H1 (cell line): ENCODE results near the gene SIGLEC12.

Experiments used
- EZH2 ChIP-seq: fragments of 200-600 bp; sonication (generic); IDR thresholded peaks from 2 replicates; pipeline ENCODE4 v1.7.1; 2012; ENCODE audit warnings: low read depth, mild to moderate bottlenecking, moderate library complexity, low read length, inconsistent platforms; ENCODE audit not compliant: severe bottlenecking
- POLR2A ChIP-seq, 2 experiments: IDR thresholded peaks; 1 replicate in 1 of 2; 2 replicates in 1 of 2; pipeline ENCODE4 v1.6.1; 2011; ENCODE audit warnings: low read depth in 2 of 2, low read length in 2 of 2, mild to moderate bottlenecking in 2 of 2; ENCODE audit errors: control extremely low read depth in 1 of 2
- POLR2AphosphoS5 ChIP-seq: IDR thresholded peaks from 2 replicates; pipeline ENCODE4 v1.6.1; 2011; ENCODE audit warnings: low read depth, low read length
- RAD21 ChIP-seq, 2 experiments: IDR thresholded peaks in 1 of 2; conservative IDR thresholded peaks in 1 of 2; 2 replicates each; pipeline ENCODE4 v1.6.1; 2011; ENCODE audit warnings: low read depth in 2 of 2, low read length in 2 of 2, improper control_type of control experiment in 1 of 2, inconsistent platforms in 1 of 2, mild to moderate bottlenecking in 1 of 2, moderate library complexity in 1 of 2
- SIN3A ChIP-seq, 2 experiments: IDR thresholded peaks in 1 of 2; conservative IDR thresholded peaks in 1 of 2; 2 replicates each; pipeline ENCODE4 v1.6.1; 2011 to 2012; ENCODE audit warnings: low read length in 2 of 2, improper control_type of control experiment in 1 of 2, low read depth in 1 of 2, mild to moderate bottlenecking in 1 of 2
- TEAD4 ChIP-seq: IDR thresholded peaks from 2 replicates; pipeline ENCODE4 v1.6.1; 2012; ENCODE audit warnings: low read depth, low read length, inconsistent platforms, mixed read lengths
- ZNF274 ChIP-seq: IDR thresholded peaks from 2 replicates; pipeline ENCODE4 v1.7.0; 2012; ENCODE audit warnings: low read length, borderline replicate concordance; ENCODE audit errors: extremely low read depth
- TF ChIP-seq, protein P1 (sequence below): IDR thresholded peaks from 2 replicates; pipeline ENCODE4 v1.6.1; 2011; ENCODE audit warnings: low read depth, mild to moderate bottlenecking, low read length; ENCODE audit not compliant: insufficient read depth
- TF ChIP-seq, protein P2 (sequence below), 3 experiments: IDR thresholded peaks; 1 replicate in 2 of 3; 2 replicates in 1 of 3; pipeline versions ENCODE4 v1.5.1 to v1.6.1; 2011; ENCODE audit warnings: low read length in 3 of 3, mild to moderate bottlenecking in 3 of 3, inconsistent platforms in 2 of 3, low read depth in 1 of 3, moderate library complexity in 1 of 3; ENCODE audit not compliant: insufficient read depth in 1 of 3; ENCODE audit errors: control extremely low read depth in 1 of 3
- TF ChIP-seq, protein P3 (sequence below): IDR thresholded peaks from 2 replicates; pipeline ENCODE4 v1.6.1; 2012; ENCODE audit warnings: inconsistent platforms

DNA sequence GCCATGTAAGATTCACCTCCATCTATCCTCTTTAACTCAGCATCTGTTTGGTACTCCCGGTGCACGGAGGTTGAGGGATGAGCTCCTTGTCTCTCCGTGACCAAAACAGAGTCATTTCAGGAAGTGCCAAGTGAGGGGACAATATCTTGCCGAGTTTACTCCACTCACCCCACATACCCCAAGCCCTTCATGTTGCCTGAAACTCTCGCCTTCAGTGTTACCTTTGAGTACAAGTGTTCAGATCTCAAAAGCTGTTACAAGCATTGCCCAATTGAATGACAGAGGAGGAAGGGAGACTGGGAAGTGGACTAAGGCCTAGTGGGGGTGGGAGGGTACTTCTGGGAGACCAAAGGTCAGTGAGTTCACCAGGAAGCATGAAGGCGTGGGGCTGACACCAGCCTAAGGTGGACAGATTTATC lies 6.0 kb upstream of the SIGLEC12 start:
- TF ChIP-seq RAD21 (IDR thresholded peaks at IDR 0.05 in 1 of 2, conservative IDR thresholded peaks at IDR 0.05 in 1 of 2; ENCODE audit: low read depth in 2 of 2, low read length in 2 of 2) (no peak), POLR2A (IDR thresholded peaks at IDR 0.05; ENCODE audit: control extremely low read depth in 1 of 2, low read depth in 2 of 2, low read length in 2 of 2) (no peak), SIN3A (conservative IDR thresholded peaks at IDR 0.05 in 1 of 2, IDR thresholded peaks at IDR 0.05 in 1 of 2; ENCODE audit: low read depth in 1 of 2, low read length in 2 of 2) (no peak), EZH2 (no peak), POLR2AphosphoS5 (no peak), ZNF274 (no peak), TEAD4 (no peak)
- TF ChIP-seq, protein P1, sequence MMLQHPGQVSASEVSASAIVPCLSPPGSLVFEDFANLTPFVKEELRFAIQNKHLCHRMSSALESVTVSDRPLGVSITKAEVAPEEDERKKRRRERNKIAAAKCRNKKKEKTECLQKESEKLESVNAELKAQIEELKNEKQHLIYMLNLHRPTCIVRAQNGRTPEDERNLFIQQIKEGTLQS, result no peak
- TF ChIP-seq, protein P2, sequence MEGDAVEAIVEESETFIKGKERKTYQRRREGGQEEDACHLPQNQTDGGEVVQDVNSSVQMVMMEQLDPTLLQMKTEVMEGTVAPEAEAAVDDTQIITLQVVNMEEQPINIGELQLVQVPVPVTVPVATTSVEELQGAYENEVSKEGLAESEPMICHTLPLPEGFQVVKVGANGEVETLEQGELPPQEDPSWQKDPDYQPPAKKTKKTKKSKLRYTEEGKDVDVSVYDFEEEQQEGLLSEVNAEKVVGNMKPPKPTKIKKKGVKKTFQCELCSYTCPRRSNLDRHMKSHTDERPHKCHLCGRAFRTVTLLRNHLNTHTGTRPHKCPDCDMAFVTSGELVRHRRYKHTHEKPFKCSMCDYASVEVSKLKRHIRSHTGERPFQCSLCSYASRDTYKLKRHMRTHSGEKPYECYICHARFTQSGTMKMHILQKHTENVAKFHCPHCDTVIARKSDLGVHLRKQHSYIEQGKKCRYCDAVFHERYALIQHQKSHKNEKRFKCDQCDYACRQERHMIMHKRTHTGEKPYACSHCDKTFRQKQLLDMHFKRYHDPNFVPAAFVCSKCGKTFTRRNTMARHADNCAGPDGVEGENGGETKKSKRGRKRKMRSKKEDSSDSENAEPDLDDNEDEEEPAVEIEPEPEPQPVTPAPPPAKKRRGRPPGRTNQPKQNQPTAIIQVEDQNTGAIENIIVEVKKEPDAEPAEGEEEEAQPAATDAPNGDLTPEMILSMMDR (IDR thresholded peaks at IDR 0.05; ENCODE audit: control extremely low read depth in 1 of 3, insufficient read depth in 1 of 3, low read depth in 1 of 3, low read length in 3 of 3), result no peak
- TF ChIP-seq, protein P3, sequence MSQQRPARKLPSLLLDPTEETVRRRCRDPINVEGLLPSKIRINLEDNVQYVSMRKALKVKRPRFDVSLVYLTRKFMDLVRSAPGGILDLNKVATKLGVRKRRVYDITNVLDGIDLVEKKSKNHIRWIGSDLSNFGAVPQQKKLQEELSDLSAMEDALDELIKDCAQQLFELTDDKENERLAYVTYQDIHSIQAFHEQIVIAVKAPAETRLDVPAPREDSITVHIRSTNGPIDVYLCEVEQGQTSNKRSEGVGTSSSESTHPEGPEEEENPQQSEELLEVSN, result no peak
